Activated T-helper 2 cell treated with anti-CD3 and anti-CD28 coated beads, Interferon-gamma antibody, Interleukin-2, Interleukin-4, amounts not matched to agents 10 μg/mL and 5 μg/mL and 100 μg/mL, durations not matched to agents 14 hours and 24 hours and 36 hours (primary cell): ENCODE data around the gene CHST11. TPM values are rescaled to one million over a fixed set of nuclear protein-coding genes. Genes with fewer than 3 reads are reported as not detected.
"Not testable (repeated sequence)": the region's sequence is repeated elsewhere in the genome, so short reads cannot be mapped to it uniquely, and the experiment has no call there.

ENCODE experiments used
- DNase-seq: peaks from one replicate; pipeline ENCODE4 v3.0.0; 2021; ENCODE audit warnings: low spot score
- H3K27ac Mint-ChIP-seq: one replicate; pipeline ENCODE4 v1.8.0; 2021; ENCODE audit warnings: mixed read lengths
- H3K27me3 Mint-ChIP-seq: one replicate; pipeline ENCODE4 v1.8.0; 2021; ENCODE audit warnings: low read depth, mixed read lengths
- H3K36me3 Mint-ChIP-seq: one replicate; pipeline ENCODE4 v1.8.0; 2021; ENCODE audit warnings: low read depth, mixed read lengths
- H3K4me1 Mint-ChIP-seq: one replicate; pipeline ENCODE4 v1.8.0; 2021; ENCODE audit warnings: low read depth, mixed read lengths
- H3K4me3 Mint-ChIP-seq: one replicate; pipeline ENCODE4 v1.8.0; 2021; ENCODE audit warnings: low read depth, mild to moderate bottlenecking, moderate library complexity, mixed read lengths
- H3K9me3 Mint-ChIP-seq: one replicate; pipeline ENCODE4 v1.8.0; 2021; ENCODE audit warnings: mixed read lengths
- intact Hi-C: fragments of 100-400 bp; cut with micrococcal nuclease; formaldehyde crosslinking; loops from one replicate; pipeline ENCODE4 v1.15.1; 2023
- total RNA-seq: library from RNA; stranded (reverse); gene quantifications from 2 replicates; pipeline ENCODE4 v1.2.3, GENCODE V29; 2022

Gene CHST11
- total RNA-seq, 1 donor from 2014 or later: 50.6 TPM

- Mint-ChIP-seq H3K36me3 (peaks cover 58% of the 10 kb centered on the region), H3K9me3 (peaks cover 4% of the 10 kb centered on the region), H3K27ac (no peak overlapping the region), H3K4me1 (peaks cover 54% of the 10 kb centered on the region), H3K27me3 (no peaks in the 10 kb centered on the region), H3K4me3 (no peak overlapping the region)
- intact Hi-C loops: no loop called here
- DNase-seq: no peak
Observed at GRCh38 chr12:104571328-104571727, 114.6 kb downstream of the CHST11 start.

- intact Hi-C loops, H3K9me3 Mint-ChIP-seq, H3K27me3 Mint-ChIP-seq, H3K27ac Mint-ChIP-seq, H3K4me3 Mint-ChIP-seq, DNase-seq: not testable (repeated sequence)
- Mint-ChIP-seq H3K36me3 (peaks cover 34% of the 10 kb centered on the region), H3K4me1 (peaks cover 53% of the 10 kb centered on the region)
Observed at GRCh38 chr12:104574353-104574752, 117.6 kb downstream of the CHST11 start.

- H3K9me3 Mint-ChIP-seq, intact Hi-C loops, H3K27ac Mint-ChIP-seq, H3K27me3 Mint-ChIP-seq, H3K4me3 Mint-ChIP-seq, DNase-seq: not testable (repeated sequence)
- Mint-ChIP-seq H3K36me3 (peaks cover 34% of the 10 kb centered on the region), H3K4me1 (peaks cover 53% of the 10 kb centered on the region)
Observed at GRCh38 chr12:104574758-104575157, 118.0 kb downstream of the CHST11 start.

GRCh38 chr12:104575442-104576186, 118.9 kb downstream of the CHST11 start:
- Mint-ChIP-seq H3K27me3 (no peaks in the 10 kb centered on the region), H3K27ac (no peak overlapping the region), H3K4me1 (peaks cover 54% of the 10 kb centered on the region), H3K4me3 (no peak overlapping the region), H3K36me3 (peaks cover 30% of the 10 kb centered on the region), H3K9me3 (peaks cover 4% of the 10 kb centered on the region)
- intact Hi-C loops: no loop called here
- no peak for DNase-seq

- H3K4me1 Mint-ChIP-seq: peaks cover 58% of the 10 kb centered on the region
- no peaks in the 10 kb centered on the region for H3K27me3 Mint-ChIP-seq
- H3K36me3 Mint-ChIP-seq: peaks cover 26% of the 10 kb centered on the region
- no peak overlapping the region for H3K27ac Mint-ChIP-seq
- no peak for DNase-seq
- intact Hi-C loops: no loop called here
- H3K4me3 Mint-ChIP-seq: no peak overlapping the region
- H3K9me3 Mint-ChIP-seq: peaks cover 4% of the 10 kb centered on the region
Observed at GRCh38 chr12:104576187-104576778, 119.5 kb downstream of the CHST11 start.

- Mint-ChIP-seq H3K9me3 (peaks cover 4% of the 10 kb centered on the region), H3K4me3 (no peak overlapping the region), H3K36me3 (peaks cover 22% of the 10 kb centered on the region), H3K4me1 (peaks cover 61% of the 10 kb centered on the region), H3K27ac (no peak overlapping the region), H3K27me3 (no peaks in the 10 kb centered on the region)
- intact Hi-C loops: no loop called here
- no peak for DNase-seq
Observed at GRCh38 chr12:104576980-104577580, 120.3 kb downstream of the CHST11 start.

- intact Hi-C loops: no loop called here
- Mint-ChIP-seq H3K36me3 (peaks cover 18% of the 10 kb centered on the region), H3K4me1 (peaks cover 62% of the 10 kb centered on the region), H3K9me3 (peaks cover 3% of the 10 kb centered on the region), H3K27ac (no peak overlapping the region), H3K27me3 (no peaks in the 10 kb centered on the region), H3K4me3 (no peak overlapping the region)
- no peak for DNase-seq
Observed at GRCh38 chr12:104577581-104577981, 120.8 kb downstream of the CHST11 start.

- intact Hi-C loops: loop anchor here (2.0 kb wide), 1 partner anchor 26 kb away; no protein-coding TSS in a partner anchor
- Mint-ChIP-seq H3K36me3 (peaks cover 11% of the 10 kb centered on the region), H3K4me1 (peaks cover 69% of the 10 kb centered on the region), H3K4me3 (no peak overlapping the region), H3K27ac (no peak overlapping the region), H3K27me3 (no peaks in the 10 kb centered on the region), H3K9me3 (no peaks in the 10 kb centered on the region)
- DNase-seq: no peak
Observed at GRCh38 chr12:104578453-104578852, 121.7 kb downstream of the CHST11 start.

GRCh38 chr12:104579718-104580495, 123.2 kb downstream of the CHST11 start:
- Mint-ChIP-seq H3K27ac (no peak overlapping the region), H3K9me3 (no peaks in the 10 kb centered on the region)
- intact Hi-C loops: loop anchor here (1.0 to 5.0 kb wide), 4 partner anchors 11 to 123 kb away; partner anchors contain the start of gene CHST11

GRCh38 chr12:104581005-104581570, 124.3 kb downstream of the CHST11 start:
- Mint-ChIP-seq H3K27me3 (no peaks in the 10 kb centered on the region), H3K36me3 (peaks cover 9% of the 10 kb centered on the region)

More at GRCh38 chr12:104579718-104580495, 123.2 kb downstream of the CHST11 start:
- peaks cover 77% of the 10 kb centered on the region for H3K4me1 Mint-ChIP-seq
- no peak for DNase-seq
- H3K27me3 Mint-ChIP-seq: no peaks in the 10 kb centered on the region
- H3K36me3 Mint-ChIP-seq: peaks cover 7% of the 10 kb centered on the region
- H3K4me3 Mint-ChIP-seq: no peak overlapping the region

GRCh38 chr12:104582739-104583138, 126.0 kb downstream of the CHST11 start:
- intact Hi-C loops: loop anchor here (1.0 to 5.0 kb wide), 3 partner anchors 22 to 125 kb away; partner anchors contain the start of gene CHST11
- H3K27ac Mint-ChIP-seq: no peak overlapping the region

More at GRCh38 chr12:104581005-104581570, 124.3 kb downstream of the CHST11 start:
- DNase-seq: no peak
- intact Hi-C loops: loop anchor here (5.0 kb wide), 2 partner anchors 116 to 124 kb away; partner anchors contain the start of gene CHST11
- H3K27ac Mint-ChIP-seq: no peak overlapping the region
- H3K9me3 Mint-ChIP-seq: no peaks in the 10 kb centered on the region
- H3K4me3 Mint-ChIP-seq: no peak overlapping the region
- H3K4me1 Mint-ChIP-seq: peaks cover 77% of the 10 kb centered on the region

GRCh38 chr12:104583301-104583700, 126.6 kb downstream of the CHST11 start:
- H3K36me3 Mint-ChIP-seq: peaks cover 13% of the 10 kb centered on the region
- H3K27ac Mint-ChIP-seq: no peak overlapping the region
- H3K4me3 Mint-ChIP-seq: no peak overlapping the region
- DNase-seq: no peak
- no peaks in the 10 kb centered on the region for H3K9me3 Mint-ChIP-seq
- H3K4me1 Mint-ChIP-seq: peaks cover 64% of the 10 kb centered on the region
- no peaks in the 10 kb centered on the region for H3K27me3 Mint-ChIP-seq
- intact Hi-C loops: loop anchor here (1.0 to 5.0 kb wide), 3 partner anchors 21 to 126 kb away; partner anchors contain the start of gene CHST11

More at GRCh38 chr12:104582739-104583138, 126.0 kb downstream of the CHST11 start:
- Mint-ChIP-seq H3K27me3 (no peaks in the 10 kb centered on the region), H3K4me3 (no peak overlapping the region), H3K36me3 (peaks cover 9% of the 10 kb centered on the region), H3K4me1 (peaks cover 67% of the 10 kb centered on the region), H3K9me3 (no peaks in the 10 kb centered on the region)
- no peak for DNase-seq
